A549 (cell line): ENCODE measurements around the gene HIC1. TPM values are rescaled to one million over a fixed set of nuclear protein-coding genes. Genes with fewer than 3 reads are reported as not detected.

Experiments
- ATAC-seq, 2 experiments: fragments of 200-7000 bp in 1 of 2; fragments of >200 bp in 1 of 2; cut with Nextera tagmentation in 1 of 2; cut with Tn5 transposase in 1 of 2; 3 replicates each; pipeline versions ENCODE4 v1.8.0 to v1.9.1; 2018 to 2020; ENCODE audit warnings: mild to moderate bottlenecking in 1 of 2, moderate library complexity in 1 of 2
- CTCF ChIA-PET: fragments of 300-600 bp; sonication (Branson Sonifier 250); formaldehyde crosslinking; extraction: SDS; loops from one replicate; lab custom pipeline; 2021; ENCODE audit warnings: antibody characterized with exemption, inconsistent platforms; lab: Yijun Ruan, JAX
- POLR2A ChIA-PET: fragments of 350-600 bp; formaldehyde crosslinking; extraction: SDS; loops from one replicate; lab custom pipeline; 2021; ENCODE audit warnings: antibody characterized with exemption, inconsistent platforms; lab: Yijun Ruan, JAX
- DNase-seq, 2 experiments: peaks; one replicate each; pipeline versions ENCODE4 v3.0.0 to v3.0.0-alpha.2; 2011 to 2016; ENCODE audit warnings: low read depth in 1 of 2, low spot score in 1 of 2
- FAIRE-seq: peaks from 2 replicates; lab custom pipeline; 2011; peaks lifted over from hg19 to GRCh38; lab: Jason Lieb, UNC
- H3K27ac ChIP-seq, 2 experiments: fragments of >200 bp; sonication (Bioruptor Twin); formaldehyde crosslinking; 3 replicates each; pipeline ENCODE4 v1.5.1; 2016 to 2017
- H3K4me1 ChIP-seq: fragments of >200 bp; sonication (Bioruptor Twin); formaldehyde crosslinking; 3 replicates; pipeline ENCODE4 v1.6.1; 2016
- H3K4me2 ChIP-seq: fragments of >200 bp; sonication (Bioruptor Twin); formaldehyde crosslinking; 3 replicates; pipeline ENCODE4 v1.6.1; 2016
- H3K4me3 ChIP-seq: fragments of >200 bp; sonication (Bioruptor Twin); formaldehyde crosslinking; 3 replicates; pipeline ENCODE4 v1.5.1; 2016
- H3K9me3 ChIP-seq: fragments of >200 bp; sonication (Bioruptor Twin); formaldehyde crosslinking; 3 replicates; pipeline ENCODE4 v1.6.1; 2016
- EHMT2 ChIP-seq: fragments of 200-600 bp; sonication (generic); IDR thresholded peaks from 2 replicates; pipeline ENCODE4 v1.6.1; 2016; ENCODE audit warnings: antibody characterized with exemption, low read depth, mild to moderate bottlenecking, moderate library complexity
- EP300 ChIP-seq, 2 experiments: fragments of >200 bp; sonication (Bioruptor Twin); formaldehyde crosslinking; IDR thresholded peaks; 2 replicates in 1 of 2; 3 replicates in 1 of 2; pipeline ENCODE4 v1.6.1; 2016 to 2017
- FOSL2 ChIP-seq, 2 experiments: fragments of 450-650 bp in 1 of 2; fragments of >200 bp in 1 of 2; sonication (Bioruptor Twin) in 1 of 2; formaldehyde crosslinking; IDR thresholded peaks; 2 replicates each; pipeline versions ENCODE4 v1.5.0 to v1.6.1; 2016 to 2020; ENCODE audit warnings: mild to moderate bottlenecking in 1 of 2, moderate library complexity in 1 of 2
- GATA3 ChIP-seq: IDR thresholded peaks from 2 replicates; pipeline ENCODE4 v1.6.1; 2012; ENCODE audit warnings: borderline replicate concordance
- HDAC2 ChIP-seq: fragments of 200-600 bp; sonication (generic); IDR thresholded peaks from 2 replicates; pipeline ENCODE4 v1.6.1; 2016
- MYC ChIP-seq: IDR thresholded peaks from 2 replicates; pipeline ENCODE4 v1.6.1; 2012; ENCODE audit warnings: mild to moderate bottlenecking, inconsistent platforms, low read length, improper control_type of control experiment, borderline replicate concordance
- NR3C1 ChIP-seq: fragments of >200 bp; sonication (Bioruptor Twin); formaldehyde crosslinking; IDR thresholded peaks from 3 replicates; pipeline ENCODE4 v1.6.1; 2017
- ZSCAN20 ChIP-seq: fragments of 250-450 bp; sonication (Bioruptor Pico); IDR thresholded peaks from 2 replicates; pipeline ENCODE4 v1.8.0; 2022; ENCODE audit warnings: mild to moderate bottlenecking, moderate library complexity
- WGBS: methylation state at CpG from one replicate; pipeline ENCODE4 v1.1.6; 2017; ENCODE audit errors: missing lambda C conversion rate; 5-methylcytosine and 5-hydroxymethylcytosine counted together
- polyA plus RNA-seq, 4 experiments: library from polyadenylated mRNA; depleted of rRNA in 3 of 4; stranded (reverse); fragments of >200 nt; fragmentation: RNase III in 1 of 4; extraction: RNeasy Plus Mini Kit Qiagen cat#74134 plus additional on column Dnase treatment in 1 of 4; gene quantifications; 2 replicates in 3 of 4; 3 replicates in 1 of 4; pipeline ENCODE4 v1.2.3, GENCODE V29; 2011 to 2017
- TF ChIP-seq, protein P1 (sequence below): fragments of >200 bp; sonication (Bioruptor Twin); formaldehyde crosslinking; IDR thresholded peaks from 3 replicates; pipeline ENCODE4 v1.6.1; 2016
- TF ChIP-seq, protein P2 (sequence below): fragments of 450-650 bp; IDR thresholded peaks from 2 replicates; pipeline ENCODE4 v1.6.1; 2014; ENCODE audit warnings: antibody characterized with exemption

The HIC1 gene
- polyA plus RNA-seq, 2 of the 4 experiments (the other 2 are of a cell fraction), result 0.13 to 1.3 TPM

DNA sequence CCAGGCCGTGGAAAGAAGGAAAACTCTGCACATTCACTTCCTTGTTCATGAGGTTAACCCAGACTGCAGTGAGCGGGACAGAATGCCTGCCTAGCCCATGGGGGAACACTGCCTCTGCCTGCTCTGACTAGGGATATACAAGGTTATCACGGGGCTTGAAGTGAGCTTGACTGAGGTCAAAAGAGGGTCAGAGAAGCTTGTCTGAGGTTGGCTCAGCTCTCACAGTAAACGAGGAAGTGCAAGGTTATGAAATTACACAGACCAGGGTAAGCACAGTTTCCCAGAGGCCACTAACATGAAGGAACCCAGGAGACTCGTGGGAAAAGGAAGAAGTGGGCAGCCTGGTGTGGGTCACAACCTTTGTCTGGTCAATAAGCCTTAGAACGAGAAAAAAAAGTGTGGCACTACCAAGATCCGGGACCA, 28.7 kb downstream of the HIC1 start:
- TF ChIP-seq NR3C1 (no peak), GATA3 (no peak), ZSCAN20 (0 out of 2 replicates have a peak, but pooled peaks have one; percentile 52)
- no peak for FAIRE-seq
- CTCF ChIA-PET, result interaction anchor here (0.7 to 9.1 kb wide), 10 partner anchors 12 to 181 kb away, joined by 3 to 55 read pairs (median 4); partner anchors contain the start of gene HIC1
- WGBS, result 49% methylated on average over 7 of the region's 7 CpGs
- Histone ChIP-seq H3K4me1 (peaks cover 27% of the 10 kb centered on the region), H3K9me3 (no peaks in the 10 kb centered on the region), H3K27ac (peak overlapping the region; percentile 39 to 61; a peak in 5 of 6 replicates), H3K4me3 (no peak overlapping the region), H3K4me2 (peak overlapping the region; percentile 48)
- DNase-seq, result peak in 1 of 2 experiments; percentile 82
- peak; percentile 30 to 63; a peak in 4 of 6 replicates for ATAC-seq
- POLR2A ChIA-PET, result no interaction called here

DNA sequence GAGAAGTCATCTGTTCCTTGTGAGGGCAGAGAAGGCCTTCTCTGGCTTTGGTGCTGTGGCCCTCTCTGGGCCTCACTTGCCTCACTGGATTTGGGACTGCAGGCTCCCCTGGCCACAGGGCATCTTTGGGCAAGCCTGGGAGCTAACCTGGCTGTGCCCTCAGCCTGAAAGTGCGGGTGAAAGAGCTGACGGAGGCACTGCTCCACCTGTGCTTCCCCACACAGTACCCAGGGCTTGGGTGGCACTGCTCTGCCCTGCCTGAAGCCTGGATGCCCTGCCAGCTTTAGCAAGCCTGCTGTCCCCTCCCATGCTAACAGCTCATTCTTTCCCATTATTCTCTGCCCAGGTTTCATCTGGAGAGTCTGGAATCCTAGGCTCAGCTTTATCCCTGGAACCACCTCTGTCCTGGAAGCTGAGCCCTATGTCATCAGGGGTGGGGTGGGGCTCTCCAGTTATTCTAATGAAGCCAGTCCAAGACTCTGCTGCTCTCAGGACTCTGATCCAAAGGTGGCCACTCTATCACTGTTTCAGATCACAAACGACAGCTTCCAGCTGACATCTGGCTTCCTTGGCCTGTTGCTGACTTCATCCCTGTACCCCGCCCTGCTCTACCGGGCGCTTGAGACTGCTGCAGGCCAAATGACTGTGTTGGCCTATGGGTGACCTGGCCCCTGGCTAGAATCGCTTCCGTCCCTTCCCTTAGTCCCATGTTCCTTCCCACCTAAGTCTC, 29.3 kb downstream of the HIC1 start:
- CTCF ChIA-PET, result interaction anchor here (0.7 to 9.1 kb wide), 10 partner anchors 11 to 256 kb away, joined by 3 to 55 read pairs (median 4); partner anchors contain the start of gene HIC1
- POLR2A ChIA-PET, result no interaction called here
- ATAC-seq (peak; percentile 27 to 58; a peak in 5 of 6 replicates), DNase-seq (peak in 1 of 2 experiments; percentile 71), FAIRE-seq (no peak)
- no peak overlapping the region for H3K4me3 ChIP-seq
- peak overlapping the region; percentile 48 for H3K4me2 ChIP-seq
- no peaks in the 10 kb centered on the region for H3K9me3 ChIP-seq
- TF ChIP-seq MYC (no peak), GATA3 (0 out of 2 replicates have a peak, but pooled peaks have one; percentile 5)
- H3K4me1 ChIP-seq, result peaks cover 27% of the 10 kb centered on the region
- 43% methylated on average over 8 of the region's 8 CpGs for WGBS
- H3K27ac ChIP-seq, result peak overlapping the region; percentile 39 to 61; a peak in 5 of 6 replicates

DNA sequence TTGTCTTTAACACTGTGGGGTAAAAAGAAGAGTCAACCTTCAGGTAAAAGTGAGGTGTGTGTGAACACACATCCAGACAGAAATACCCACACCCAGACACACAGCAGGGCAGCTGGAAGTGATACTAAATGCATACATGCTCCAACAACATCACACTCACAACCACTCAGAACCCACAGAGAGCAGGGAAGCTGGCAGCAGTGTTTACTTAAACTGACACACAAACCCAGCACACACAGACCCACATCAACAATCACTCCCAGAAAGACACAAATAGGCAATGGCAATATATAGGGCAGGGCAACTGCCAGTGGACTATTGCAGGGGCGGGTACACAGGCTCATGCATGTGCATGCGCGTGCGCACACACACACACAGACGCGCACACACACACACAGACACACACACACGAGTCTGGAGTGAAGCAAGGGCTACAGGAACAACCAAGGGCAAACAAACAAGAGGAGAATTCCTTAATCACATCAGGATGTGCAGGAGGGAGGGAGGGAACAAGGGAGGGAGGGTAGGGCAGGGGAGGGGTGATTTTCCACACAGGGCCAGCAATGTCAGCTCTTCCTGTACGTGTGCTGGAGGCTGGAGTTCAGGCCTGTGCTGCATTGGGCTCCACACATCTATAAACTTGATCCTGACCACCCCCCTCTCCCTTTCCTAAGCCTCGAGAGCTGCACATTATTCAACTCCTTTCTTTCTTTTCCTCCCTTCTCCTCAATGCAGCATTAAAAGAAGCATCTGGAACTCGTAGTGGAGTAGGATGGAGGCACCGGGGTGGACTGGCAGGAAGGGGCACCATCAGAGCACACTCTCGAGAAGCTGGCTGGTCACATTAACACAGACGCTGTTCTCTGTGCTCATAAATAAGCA, 30.1 kb downstream of the HIC1 start:
- FAIRE-seq, result no peak
- peak in 1 of 2 experiments; percentile 67 for DNase-seq

DNA sequence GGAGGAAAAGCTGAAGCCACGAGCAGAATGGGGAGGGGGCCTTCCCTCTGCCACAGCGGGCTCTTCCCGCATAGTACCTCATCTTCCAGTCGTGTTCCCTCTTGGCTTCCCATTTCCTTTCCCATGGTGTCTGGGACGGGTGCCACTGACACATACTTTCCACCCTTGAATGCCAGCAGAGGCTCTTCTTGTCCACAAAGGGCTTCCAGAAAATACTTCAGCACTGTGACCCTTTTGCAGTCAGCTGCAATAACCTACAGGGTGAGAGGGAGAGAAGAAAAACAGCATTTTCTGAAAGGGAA, 30.7 kb downstream of the HIC1 start:
- H3K27ac ChIP-seq, result no peak overlapping the region
- no peak for DNase-seq
- WGBS, result 78% methylated on average over 5 of the region's 5 CpGs
- H3K4me2 ChIP-seq, result 0 out of 3 replicates have a peak overlapping the region, but pooled peaks have one; percentile 48
- peaks cover 27% of the 10 kb centered on the region for H3K4me1 ChIP-seq
- H3K4me3 ChIP-seq, result no peak overlapping the region
- ChIA-PET POLR2A (no interaction called here), CTCF (interaction anchor here (0.7 to 9.1 kb wide), 8 partner anchors 9 to 159 kb away, joined by 3 to 55 read pairs (median 6); no protein-coding TSS in a partner anchor)
- no peak for TF ChIP-seq EP300 (IDR thresholded peaks at IDR 0.05)
- TF ChIP-seq, protein P1, sequence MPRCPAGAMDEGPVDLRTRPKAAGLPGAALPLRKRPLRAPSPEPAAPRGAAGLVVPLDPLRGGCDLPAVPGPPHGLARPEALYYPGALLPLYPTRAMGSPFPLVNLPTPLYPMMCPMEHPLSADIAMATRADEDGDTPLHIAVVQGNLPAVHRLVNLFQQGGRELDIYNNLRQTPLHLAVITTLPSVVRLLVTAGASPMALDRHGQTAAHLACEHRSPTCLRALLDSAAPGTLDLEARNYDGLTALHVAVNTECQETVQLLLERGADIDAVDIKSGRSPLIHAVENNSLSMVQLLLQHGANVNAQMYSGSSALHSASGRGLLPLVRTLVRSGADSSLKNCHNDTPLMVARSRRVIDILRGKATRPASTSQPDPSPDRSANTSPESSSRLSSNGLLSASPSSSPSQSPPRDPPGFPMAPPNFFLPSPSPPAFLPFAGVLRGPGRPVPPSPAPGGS, result no peak
- TF ChIP-seq, protein P2, sequence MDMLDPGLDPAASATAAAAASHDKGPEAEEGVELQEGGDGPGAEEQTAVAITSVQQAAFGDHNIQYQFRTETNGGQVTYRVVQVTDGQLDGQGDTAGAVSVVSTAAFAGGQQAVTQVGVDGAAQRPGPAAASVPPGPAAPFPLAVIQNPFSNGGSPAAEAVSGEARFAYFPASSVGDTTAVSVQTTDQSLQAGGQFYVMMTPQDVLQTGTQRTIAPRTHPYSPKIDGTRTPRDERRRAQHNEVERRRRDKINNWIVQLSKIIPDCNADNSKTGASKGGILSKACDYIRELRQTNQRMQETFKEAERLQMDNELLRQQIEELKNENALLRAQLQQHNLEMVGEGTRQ, result no peak
- no peak for TF ChIP-seq HDAC2
- TF ChIP-seq FOSL2 (IDR thresholded peaks at IDR 0.05), result no peak
- TF ChIP-seq FOSL2 (CRISPR knock-in tag; IDR thresholded peaks at IDR 0.05), result no peak
- ATAC-seq, result no peak
- no peak for FAIRE-seq
- H3K9me3 ChIP-seq, result no peaks in the 10 kb centered on the region

More for the DNA sequence above, 30.1 kb downstream of the HIC1 start:
- Histone ChIP-seq H3K9me3 (no peaks in the 10 kb centered on the region), H3K4me3 (no peak overlapping the region), H3K4me2 (peak overlapping the region; percentile 48), H3K4me1 (peaks cover 27% of the 10 kb centered on the region), H3K27ac (peak overlapping the region; percentile 16 to 61; a peak in 4 of 6 replicates)
- 73% methylated on average over 13 of the region's 13 CpGs for WGBS
- TF ChIP-seq EHMT2 (no peak), GATA3 (0 out of 2 replicates have a peak, but pooled peaks have one; percentile 6)
- ChIA-PET POLR2A (no interaction called here), CTCF (interaction anchor here (0.7 to 9.1 kb wide), 15 partner anchors 8 to 255 kb away, joined by 3 to 55 read pairs (median 4); partner anchors contain the start of gene HIC1)
- ATAC-seq, result peak in 1 of 2 experiments; percentile 6; a peak in 2 of 6 replicates
